ENCODE results near the gene CEP57L1. TPM values are rescaled to one million over a fixed set of nuclear protein-coding genes. Genes with fewer than 3 reads are reported as not detected.

Gene CEP57L1
- total RNA-seq, 1 donor from 2014 or later: 9.7 TPM

DNA sequence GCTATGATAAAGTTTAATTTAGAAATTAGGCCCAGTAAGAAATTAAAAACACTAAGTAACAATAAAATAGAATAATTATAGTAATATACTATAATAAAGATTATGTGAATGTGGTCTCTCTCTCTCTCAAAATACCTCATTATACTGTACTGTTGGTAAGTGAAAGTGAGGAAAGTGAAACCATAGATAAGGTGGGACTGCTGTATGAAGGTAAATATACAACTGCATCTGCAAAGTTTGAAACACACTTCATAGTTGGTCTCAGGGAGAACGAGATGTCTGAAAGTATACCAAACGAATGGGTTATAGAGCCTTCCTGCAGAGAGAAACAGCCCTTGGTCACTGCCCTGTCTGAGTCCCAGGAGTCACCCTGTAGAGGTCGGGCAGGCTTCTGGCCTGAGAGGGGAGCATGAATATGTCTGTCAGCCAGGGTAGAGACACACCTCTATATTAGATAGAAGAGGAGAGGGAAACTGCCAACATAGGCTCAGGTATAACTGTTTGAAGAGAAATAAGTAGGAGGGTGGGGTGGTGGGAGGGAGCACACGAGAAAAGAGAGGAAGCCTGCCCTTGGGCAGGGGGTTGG is 32.4 kb upstream of the CEP57L1 start:
- peak; percentile 15 for ATAC-seq

DNA sequence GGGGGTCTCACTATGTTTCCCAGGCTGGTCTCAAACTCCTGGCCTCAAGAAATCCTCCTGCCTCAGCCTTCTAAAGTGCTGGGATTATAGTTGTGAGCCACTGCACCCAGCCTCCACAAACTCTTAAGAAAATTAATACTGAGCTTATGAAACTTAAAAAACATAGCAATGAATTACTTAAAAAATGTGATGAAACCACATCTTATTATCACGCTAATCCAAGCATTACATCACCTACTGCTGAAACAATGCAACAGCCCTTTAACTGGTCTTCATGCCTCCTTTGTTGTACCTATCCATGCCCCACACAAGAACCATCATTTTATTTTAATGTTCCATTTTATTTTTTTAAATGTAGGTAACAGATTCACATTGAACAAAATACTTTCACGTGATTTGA is 25.6 kb upstream of the CEP57L1 start:
- peaks cover 19% of the 10 kb centered on the region for H3K4me1 ChIP-seq
- no peaks in the 10 kb centered on the region for H3K27me3 ChIP-seq
- TF ChIP-seq, protein P1, sequence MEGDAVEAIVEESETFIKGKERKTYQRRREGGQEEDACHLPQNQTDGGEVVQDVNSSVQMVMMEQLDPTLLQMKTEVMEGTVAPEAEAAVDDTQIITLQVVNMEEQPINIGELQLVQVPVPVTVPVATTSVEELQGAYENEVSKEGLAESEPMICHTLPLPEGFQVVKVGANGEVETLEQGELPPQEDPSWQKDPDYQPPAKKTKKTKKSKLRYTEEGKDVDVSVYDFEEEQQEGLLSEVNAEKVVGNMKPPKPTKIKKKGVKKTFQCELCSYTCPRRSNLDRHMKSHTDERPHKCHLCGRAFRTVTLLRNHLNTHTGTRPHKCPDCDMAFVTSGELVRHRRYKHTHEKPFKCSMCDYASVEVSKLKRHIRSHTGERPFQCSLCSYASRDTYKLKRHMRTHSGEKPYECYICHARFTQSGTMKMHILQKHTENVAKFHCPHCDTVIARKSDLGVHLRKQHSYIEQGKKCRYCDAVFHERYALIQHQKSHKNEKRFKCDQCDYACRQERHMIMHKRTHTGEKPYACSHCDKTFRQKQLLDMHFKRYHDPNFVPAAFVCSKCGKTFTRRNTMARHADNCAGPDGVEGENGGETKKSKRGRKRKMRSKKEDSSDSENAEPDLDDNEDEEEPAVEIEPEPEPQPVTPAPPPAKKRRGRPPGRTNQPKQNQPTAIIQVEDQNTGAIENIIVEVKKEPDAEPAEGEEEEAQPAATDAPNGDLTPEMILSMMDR (IDR thresholded peaks at IDR 0.05): no peak
- no peaks in the 10 kb centered on the region for H3K36me3 ChIP-seq
- ATAC-seq (no peak), DNase-seq (no peak)
- intact Hi-C loops (cut with DNase I): loop anchor here (5.0 kb wide), 1 partner anchor 527 kb away; no protein-coding TSS in a partner anchor
- H3K9me3 ChIP-seq: no peaks in the 10 kb centered on the region
- no peak overlapping the region for H3K4me3 ChIP-seq
- no peak overlapping the region for H3K27ac ChIP-seq

More for the DNA sequence above, 32.4 kb upstream of the CEP57L1 start:
- no peak overlapping the region for H3K4me3 ChIP-seq
- H3K9me3 ChIP-seq: no peaks in the 10 kb centered on the region
- no peaks in the 10 kb centered on the region for H3K27me3 ChIP-seq
- H3K36me3 ChIP-seq: no peaks in the 10 kb centered on the region
- TF ChIP-seq, protein P1 (IDR thresholded peaks at IDR 0.05): no peak
- no peak for DNase-seq
- peaks cover 25% of the 10 kb centered on the region for H3K4me1 ChIP-seq
- intact Hi-C loops (cut with DNase I): no loop called here
- no peak overlapping the region for H3K27ac ChIP-seq

DNA sequence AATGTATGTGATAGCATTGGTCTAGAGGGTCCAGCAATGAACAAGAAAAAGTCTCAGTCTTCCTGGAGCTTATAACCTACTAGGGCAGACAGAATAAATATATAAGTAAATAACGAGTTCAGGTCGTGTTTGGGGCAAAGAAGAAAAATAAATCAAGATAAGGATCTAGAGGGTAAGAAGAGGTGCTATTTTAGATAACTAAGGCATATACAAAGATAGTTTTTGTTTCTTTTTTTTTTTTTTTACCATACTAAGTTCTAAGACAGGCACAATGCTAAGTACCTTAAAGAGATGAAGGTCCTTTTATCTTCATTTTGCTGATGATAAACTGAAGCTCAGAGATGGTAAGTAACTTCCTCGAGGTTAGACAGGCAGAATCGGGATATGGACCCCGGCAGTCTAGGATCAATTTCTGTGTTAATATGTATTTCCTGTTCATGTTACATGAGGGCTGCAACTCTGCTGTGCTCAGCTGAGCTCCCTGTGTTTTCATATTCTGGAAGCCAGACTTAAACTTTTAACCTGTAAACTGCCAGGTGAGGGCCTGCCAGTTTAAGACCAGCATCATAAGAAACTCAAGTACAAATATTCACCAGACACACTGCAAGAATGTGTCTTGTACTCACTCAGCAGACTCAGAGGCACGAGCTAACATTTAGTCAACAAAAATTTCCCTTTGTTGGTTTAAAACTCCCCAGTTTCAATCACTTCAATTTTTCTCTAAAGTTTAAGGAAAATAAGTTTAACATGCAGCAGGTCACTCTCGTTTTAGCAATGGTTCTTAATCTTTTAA is 24.0 kb upstream of the CEP57L1 start:
- Histone ChIP-seq H3K27ac (no peak overlapping the region), H3K36me3 (no peaks in the 10 kb centered on the region), H3K27me3 (no peaks in the 10 kb centered on the region), H3K4me1 (peaks cover 19% of the 10 kb centered on the region), H3K9me3 (no peaks in the 10 kb centered on the region), H3K4me3 (no peak overlapping the region)
- intact Hi-C loops (cut with DNase I): loop anchor here (5.0 kb wide), 1 partner anchor 529 kb away; no protein-coding TSS in a partner anchor
- no peak for ATAC-seq
- TF ChIP-seq, protein P1 (IDR thresholded peaks at IDR 0.05): no peak
- DNase-seq: no peak

DNA sequence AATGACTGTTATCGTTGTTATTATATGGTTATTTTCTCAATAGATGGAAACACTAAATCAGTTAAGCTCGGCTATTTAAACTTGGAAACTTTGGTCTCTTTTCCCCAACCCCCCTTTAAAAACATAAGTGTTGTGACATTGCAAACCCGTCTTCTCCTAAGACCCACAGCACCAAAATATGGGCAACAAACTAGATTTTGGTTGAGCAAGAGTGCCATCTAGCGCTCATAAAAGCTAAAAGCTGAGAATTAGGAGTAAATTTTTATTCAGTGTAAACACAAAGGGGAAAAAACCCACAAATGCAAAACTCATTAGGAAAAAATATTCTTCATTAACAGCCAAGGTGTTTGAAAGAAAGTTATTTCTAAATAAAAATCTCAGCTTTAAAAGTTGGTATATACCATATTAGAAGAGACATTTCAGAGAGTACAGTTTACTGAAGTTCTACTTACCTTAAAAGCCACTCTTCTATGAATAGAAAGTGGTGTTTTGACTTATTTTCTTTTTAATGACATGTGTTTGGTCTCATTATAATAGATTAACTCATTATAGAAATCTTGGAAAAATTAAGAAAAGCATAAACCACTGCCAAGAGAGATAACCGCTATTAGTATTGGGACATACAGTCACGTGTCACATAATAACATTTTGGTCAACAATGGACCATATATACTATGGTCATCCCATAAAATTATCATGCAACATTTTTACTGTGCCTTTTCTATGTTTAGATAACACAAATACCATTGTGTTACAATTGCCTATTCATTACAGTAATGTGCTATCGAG is 21.8 kb upstream of the CEP57L1 start:
- peak; percentile 79 for ATAC-seq
- H3K36me3 ChIP-seq: no peaks in the 10 kb centered on the region
- no peak for DNase-seq

GRCh38 chr6:109074133-109074415 is 21.2 kb upstream of the CEP57L1 start:
- no peak for DNase-seq
- Histone ChIP-seq H3K4me1 (peaks cover 19% of the 10 kb centered on the region), H3K4me3 (no peak overlapping the region), H3K27ac (no peak overlapping the region), H3K9me3 (no peaks in the 10 kb centered on the region), H3K36me3 (no peaks in the 10 kb centered on the region), H3K27me3 (no peaks in the 10 kb centered on the region)
- no peak for ATAC-seq
- intact Hi-C loops (cut with DNase I): loop anchor here (5.0 kb wide), 1 partner anchor 532 kb away; no protein-coding TSS in a partner anchor
- TF ChIP-seq, protein P1 (IDR thresholded peaks at IDR 0.05): no peak

More for the DNA sequence above, 21.8 kb upstream of the CEP57L1 start:
- Histone ChIP-seq H3K9me3 (no peaks in the 10 kb centered on the region), H3K4me1 (peaks cover 19% of the 10 kb centered on the region), H3K27me3 (no peaks in the 10 kb centered on the region), H3K27ac (no peak overlapping the region), H3K4me3 (no peak overlapping the region)
- TF ChIP-seq, protein P1 (IDR thresholded peaks at IDR 0.05): peak; percentile 70
- intact Hi-C loops (cut with DNase I): loop anchor here (5.0 kb wide), 1 partner anchor 531 kb away; no protein-coding TSS in a partner anchor
